ENCODE data around the gene IREB2.
"Not testable (repeated sequence)": the region's sequence is repeated elsewhere in the genome, so short reads cannot be mapped to it uniquely, and the experiment has no call there.

The IREB2 gene

GRCh38 chr15:78536134-78536533, 98.1 kb downstream of the IREB2 start:
- no peak for DNase-seq

GRCh38 chr15:78537266-78537905, 99.4 kb downstream of the IREB2 start:
- DNase-seq = no peak
- in situ Hi-C loops (cut with HindIII; ENCODE audit: low pct_ligation_motif_present, low pct_unique_long_range_greater_than_20kb, low sequenced_read_pairs) = no loop called here

More at GRCh38 chr15:78536134-78536533, 98.1 kb downstream of the IREB2 start:
- in situ Hi-C loops (cut with HindIII; ENCODE audit: low pct_ligation_motif_present, low pct_unique_long_range_greater_than_20kb, low sequenced_read_pairs) = no loop called here

GRCh38 chr15:78538358-78538757, 100.3 kb downstream of the IREB2 start:
- in situ Hi-C loops (cut with HindIII; ENCODE audit: low pct_ligation_motif_present, low pct_unique_long_range_greater_than_20kb, low sequenced_read_pairs) = no loop called here
- DNase-seq = no peak

GRCh38 chr15:78539464-78540140, 101.6 kb downstream of the IREB2 start:
- DNase-seq; in situ Hi-C loops (cut with HindIII; ENCODE audit: low pct_ligation_motif_present, low pct_unique_long_range_greater_than_20kb, low sequenced_read_pairs): not testable (repeated sequence)

GRCh38 chr15:78540141-78540870, 102.3 kb downstream of the IREB2 start, which contains the start of gene PSMA4:
Gene PSMA4 (plus strand): TSS chr15:78540444. CDS start chr15:78541928, 1,484 bp downstream.
- in situ Hi-C loops (cut with HindIII; ENCODE audit: low pct_ligation_motif_present, low pct_unique_long_range_greater_than_20kb, low sequenced_read_pairs) = no loop called here
- peak; percentile 82 for DNase-seq

- DNase-seq = peak; percentile 4
- in situ Hi-C loops (cut with HindIII; ENCODE audit: low pct_ligation_motif_present, low pct_unique_long_range_greater_than_20kb, low sequenced_read_pairs) = no loop called here
These were observed 103.1 kb downstream of the IREB2 start for GRCh38 chr15:78540871-78541743.

GRCh38 chr15:78541744-78542034, 103.7 kb downstream of the IREB2 start:
- in situ Hi-C loops (cut with HindIII; ENCODE audit: low pct_ligation_motif_present, low pct_unique_long_range_greater_than_20kb, low sequenced_read_pairs) = no loop called here
- DNase-seq = no peak

GRCh38 chr15:78542647-78543046, 104.6 kb downstream of the IREB2 start:
- in situ Hi-C loops (cut with HindIII; ENCODE audit: low pct_ligation_motif_present, low pct_unique_long_range_greater_than_20kb, low sequenced_read_pairs) = no loop called here
- DNase-seq = no peak

- no peak for DNase-seq
- in situ Hi-C loops (cut with HindIII; ENCODE audit: low pct_ligation_motif_present, low pct_unique_long_range_greater_than_20kb, low sequenced_read_pairs) = no loop called here
These were observed 112.2 kb downstream of the IREB2 start for GRCh38 chr15:78550194-78550593.

- in situ Hi-C loops (cut with HindIII; ENCODE audit: low pct_ligation_motif_present, low pct_unique_long_range_greater_than_20kb, low sequenced_read_pairs) = no loop called here
These were observed 112.8 kb downstream of the IREB2 start for GRCh38 chr15:78550815-78551214.

More at GRCh38 chr15:78550815-78551214, 112.8 kb downstream of the IREB2 start:
- DNase-seq = no peak

Measured in ACHN (cell line).